Ovary (tissue), 3 donors: ENCODE results near the gene LARGE1.

ENCODE experiments used
- CTCF ChIP-seq, 3 donors: fragments of 450-650 bp in 2 of 3; fragments of 200-600 bp in 1 of 3; IDR thresholded peaks; one replicate each; pipeline versions ENCODE4 v1.5.1 to v1.8.0; 2016 to 2022; ENCODE audit warnings: antibody characterized with exemption in 3 of 3, mild to moderate bottlenecking in 1 of 3
- POLR2A ChIP-seq: fragments of 450-650 bp; IDR thresholded peaks from one replicate; pipeline ENCODE4 v1.6.1; 2017; ENCODE audit warnings: antibody characterized with exemption, mild to moderate bottlenecking, moderate library complexity
- donor health status: DM: no; HTN: no; CAD: no.

- TF ChIP-seq POLR2A (no peak), CTCF (IDR thresholded peaks at IDR 0.05) (no peak)
These were observed 452.6 kb downstream of the LARGE1 start for GRCh38 chr22:33467620-33468095.
